HG02571 (cell line): ENCODE data around the gene RPE.

Source experiments
- ATAC-seq: cut with Tn5 transposase; IDR thresholded peaks from one replicate; pipeline ENCODE4 v1.9.1; 2021; ENCODE audit warnings: mild to moderate bottlenecking, moderate library complexity; ENCODE audit not compliant: unreplicated experiment

RPE gene

GRCh38 chr2:210000464-210001324 lies 1.7 kb upstream of the RPE start:
- ATAC-seq, result no peak

DNA sequence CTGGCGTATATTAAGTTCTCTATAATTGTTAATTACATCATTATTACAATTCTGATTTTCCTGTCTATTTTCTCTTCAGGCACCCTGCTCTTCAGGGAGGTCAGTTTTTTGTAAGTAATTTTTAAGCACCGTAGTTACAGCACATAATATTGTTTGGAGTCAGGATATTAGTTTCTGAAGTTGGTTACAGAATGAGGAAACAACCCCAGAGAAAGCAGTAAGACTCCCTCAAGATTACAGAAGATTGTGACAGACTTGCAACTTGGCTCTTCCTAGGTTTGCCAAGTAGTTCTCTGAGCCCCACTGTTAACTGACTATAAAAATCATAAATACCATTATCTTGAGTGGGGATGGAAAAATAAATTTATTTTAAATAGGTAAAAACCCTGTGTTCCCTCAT lies 921 bp downstream of the RPE start:
- no peak for ATAC-seq

DNA sequence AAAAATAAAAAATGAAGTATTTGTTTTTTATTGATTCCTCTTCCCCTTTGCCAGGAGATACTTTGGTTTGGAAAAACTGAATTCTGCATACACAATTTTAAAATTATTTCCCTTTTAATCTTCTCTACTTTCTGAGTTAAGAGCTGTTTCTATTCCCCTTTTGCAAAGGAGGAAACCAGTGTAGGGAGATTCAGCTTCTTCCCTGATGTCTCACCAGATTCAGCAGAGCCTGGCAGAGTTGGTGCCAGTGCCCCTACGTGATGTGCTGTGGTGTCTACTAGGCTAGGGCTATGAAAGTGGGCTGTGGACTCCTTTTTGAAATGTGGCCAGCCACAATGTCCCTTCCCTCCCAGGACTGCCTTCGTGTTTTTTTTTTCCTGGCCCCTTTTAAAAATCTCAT lies 2.4 kb downstream of the RPE start:
- ATAC-seq, result no peak

- no peak for ATAC-seq
These were observed 5.5 kb downstream of the RPE start for GRCh38 chr2:210007895-210008294.

- ATAC-seq, result no peak
These were observed 6.7 kb downstream of the RPE start for GRCh38 chr2:210009126-210009525.

DNA sequence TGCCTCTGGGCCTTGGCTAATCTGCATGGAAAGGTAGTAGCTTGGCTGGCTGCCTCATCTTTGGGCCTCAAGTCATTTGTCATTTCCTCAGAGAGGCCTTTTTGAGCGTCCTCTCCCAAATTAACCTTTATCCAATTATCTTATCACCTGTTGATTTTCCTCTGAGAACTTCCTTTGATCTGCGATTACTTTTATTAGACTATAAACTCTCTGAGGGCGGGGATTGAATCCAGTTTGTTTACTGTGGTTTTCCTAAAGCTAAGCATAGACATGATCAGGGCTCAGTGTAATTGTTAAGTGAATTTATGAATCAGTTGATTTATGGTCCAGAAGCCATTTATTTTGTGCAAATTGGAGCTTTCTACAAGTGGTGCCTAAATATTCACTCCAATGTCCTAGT lies 7.5 kb downstream of the RPE start:
- ATAC-seq, result no peak

DNA sequence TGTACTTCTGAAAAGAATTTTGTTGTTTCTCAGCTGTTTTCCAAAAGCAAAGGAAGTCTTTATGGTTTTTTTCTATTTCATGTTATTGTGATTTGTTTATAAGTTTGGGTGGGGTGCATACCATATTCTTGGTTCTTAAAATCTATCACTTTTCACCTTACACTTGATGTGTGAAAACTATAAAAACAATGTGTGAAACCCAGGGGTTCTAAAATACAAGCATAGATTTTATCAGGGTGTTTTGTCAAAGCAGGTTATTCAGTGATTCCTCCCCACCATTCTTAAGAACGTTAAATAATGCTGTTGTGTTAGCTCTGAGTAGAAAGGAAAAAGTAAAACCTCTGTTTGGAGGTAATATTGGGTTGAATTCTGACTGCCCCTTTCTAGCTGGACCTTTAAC lies 17.7 kb downstream of the RPE start:
- no peak for ATAC-seq

DNA sequence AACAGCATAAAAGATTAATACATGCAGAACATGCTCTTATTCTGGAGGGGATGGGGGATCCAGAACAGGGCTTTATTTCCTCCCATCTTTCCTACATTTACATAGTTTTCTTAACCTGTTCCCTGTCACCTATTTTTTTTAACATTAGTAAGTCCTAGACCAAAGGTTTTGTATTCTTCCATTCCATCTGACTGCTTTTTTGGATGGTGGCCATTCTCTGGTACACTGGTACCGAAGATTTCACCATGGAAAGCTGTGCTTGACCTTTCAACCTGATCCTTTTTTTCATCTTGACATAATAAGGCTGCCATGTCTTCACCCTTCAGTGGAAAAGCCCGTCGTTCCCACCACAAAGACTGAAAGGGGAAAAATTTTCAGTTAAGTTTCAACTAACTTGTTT lies 20.4 kb downstream of the RPE start:
- no peak for ATAC-seq

DNA sequence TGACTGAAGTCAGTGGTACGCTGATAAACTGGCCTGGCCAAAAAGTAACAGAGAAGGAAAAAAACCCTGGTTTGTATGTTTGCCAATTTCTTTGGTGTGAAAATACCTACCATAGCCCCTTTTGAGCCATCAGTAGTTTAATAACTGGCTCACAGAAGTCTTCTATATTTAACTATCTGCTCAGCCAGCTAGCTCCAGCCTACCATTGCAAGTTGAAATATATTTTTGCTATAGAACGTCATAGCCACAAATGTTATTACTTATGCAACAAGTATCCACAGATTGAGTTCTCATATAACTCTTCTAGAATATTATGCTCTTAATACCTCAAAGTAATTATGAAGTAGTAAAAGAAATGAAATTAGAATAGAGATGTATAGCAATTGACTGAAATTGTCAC lies 25.2 kb downstream of the RPE start:
- no peak for ATAC-seq

DNA sequence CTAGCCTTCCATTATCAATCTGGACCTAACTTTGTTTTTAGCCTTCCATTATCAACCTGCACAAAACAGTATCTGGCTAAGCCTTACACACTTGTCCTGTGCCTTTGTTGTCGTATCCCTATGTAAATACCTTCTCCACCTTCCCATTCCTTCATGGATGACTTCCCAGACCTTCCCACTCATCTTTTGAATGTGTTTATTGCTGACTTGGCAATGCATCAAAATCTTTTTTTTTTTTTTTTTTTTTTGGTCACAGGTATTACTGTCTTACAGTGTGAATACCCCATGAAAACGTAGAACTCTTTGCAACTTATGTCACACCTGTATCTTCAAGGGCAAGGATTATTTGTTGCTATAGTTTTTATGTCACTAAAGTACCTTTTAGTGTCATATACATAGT lies 25.7 kb downstream of the RPE start:
- ATAC-seq, result no peak

- ATAC-seq, result no peak
These were observed 31.7 kb downstream of the RPE start for GRCh38 chr2:210034087-210034683.

DNA sequence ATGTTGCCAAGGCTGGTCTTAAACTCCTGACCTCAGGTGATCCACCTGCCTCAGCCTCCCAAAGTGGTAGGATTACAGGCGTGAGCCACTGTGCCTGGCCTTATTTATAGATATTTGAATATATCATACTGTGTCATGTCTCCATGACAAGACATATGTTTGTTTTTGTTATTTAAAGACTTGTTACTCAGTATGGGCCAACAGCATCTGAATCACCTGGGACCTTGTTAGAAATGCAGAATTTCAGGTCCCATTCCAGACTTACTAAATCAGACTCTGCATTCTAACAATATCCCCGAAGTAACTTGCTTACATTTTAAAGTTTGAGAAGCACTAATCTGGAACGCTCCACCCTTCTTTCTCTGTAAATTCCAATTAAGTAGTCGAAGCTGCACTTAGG lies 33.2 kb downstream of the RPE start:
- ATAC-seq, result no peak

DNA sequence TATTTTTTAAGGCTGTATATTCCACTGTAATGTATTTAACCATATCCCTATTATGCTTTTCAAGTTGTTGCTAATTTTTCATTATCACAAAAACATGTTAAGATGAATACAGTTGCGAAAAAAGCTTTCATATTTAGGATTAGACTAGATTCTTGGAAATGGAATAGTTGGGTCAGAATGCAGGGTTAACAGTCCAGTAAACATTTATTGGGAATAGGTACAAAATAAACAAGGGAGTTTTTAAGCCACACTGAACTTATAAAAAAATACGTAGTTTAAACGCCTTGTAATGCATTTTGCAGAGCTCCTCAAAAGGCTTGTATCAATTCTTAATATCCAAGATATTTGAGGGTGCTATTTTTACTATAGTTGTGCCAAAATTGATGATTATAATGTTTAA lies 35.6 kb downstream of the RPE start:
- ATAC-seq, result no peak

DNA sequence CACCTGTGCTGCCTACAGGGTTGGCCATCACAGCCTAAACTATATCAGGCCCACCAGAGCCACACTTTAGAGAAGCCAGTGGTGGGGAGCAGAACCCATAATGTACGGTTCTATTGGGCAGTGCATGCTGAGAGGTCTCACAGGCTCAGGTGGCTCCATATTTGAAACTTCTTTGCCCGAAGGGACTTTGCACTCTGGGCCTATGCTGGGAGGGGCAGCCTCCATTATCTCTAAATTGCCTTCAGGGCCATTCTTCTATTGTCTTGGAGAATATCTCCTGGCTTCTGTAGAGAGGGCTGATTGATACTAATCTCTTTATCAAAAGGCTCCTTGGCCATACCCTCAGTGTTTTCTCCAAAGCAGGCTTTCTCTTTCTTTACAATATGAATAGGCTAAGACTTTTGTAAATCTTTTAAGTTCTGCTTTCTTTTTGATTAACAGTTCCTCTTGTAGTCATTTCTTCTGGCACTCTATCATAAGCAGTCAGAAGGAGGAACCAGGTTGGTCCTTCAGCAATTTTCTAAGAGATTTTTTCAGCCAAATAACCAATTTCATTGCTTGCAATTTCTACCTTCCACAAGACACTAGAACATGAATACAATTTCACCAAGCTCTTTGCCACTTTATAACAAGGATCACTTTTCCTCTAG lies 44.5 kb downstream of the RPE start:
- no peak for ATAC-seq

GRCh38 chr2:210049831-210050230 lies 47.4 kb downstream of the RPE start:
- ATAC-seq, result no peak

GRCh38 chr2:210050885-210051284 lies 48.4 kb downstream of the RPE start:
- no peak for ATAC-seq

GRCh38 chr2:210054696-210055095 lies 52.3 kb downstream of the RPE start:
- no peak for ATAC-seq

DNA sequence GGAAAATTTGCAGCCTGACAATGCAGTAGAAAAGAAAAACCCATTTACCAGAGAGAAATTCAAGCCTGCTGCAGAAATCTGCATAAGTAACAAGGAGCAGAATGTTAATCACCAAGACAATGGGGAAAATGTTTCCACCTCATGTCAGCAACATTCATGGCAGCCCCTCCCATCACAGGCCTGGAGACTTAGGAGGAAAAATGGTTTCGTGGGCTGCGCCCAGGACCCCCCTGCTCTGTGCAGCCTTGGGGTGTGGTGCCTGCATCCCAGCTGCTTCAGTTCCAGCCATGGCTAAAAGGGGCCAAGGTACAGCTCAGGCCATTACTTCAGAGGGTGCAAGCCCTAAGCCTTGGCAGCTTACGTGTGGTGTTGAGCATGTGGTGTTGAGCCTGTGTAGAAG lies 53.4 kb downstream of the RPE start:
- ATAC-seq, result no peak

DNA sequence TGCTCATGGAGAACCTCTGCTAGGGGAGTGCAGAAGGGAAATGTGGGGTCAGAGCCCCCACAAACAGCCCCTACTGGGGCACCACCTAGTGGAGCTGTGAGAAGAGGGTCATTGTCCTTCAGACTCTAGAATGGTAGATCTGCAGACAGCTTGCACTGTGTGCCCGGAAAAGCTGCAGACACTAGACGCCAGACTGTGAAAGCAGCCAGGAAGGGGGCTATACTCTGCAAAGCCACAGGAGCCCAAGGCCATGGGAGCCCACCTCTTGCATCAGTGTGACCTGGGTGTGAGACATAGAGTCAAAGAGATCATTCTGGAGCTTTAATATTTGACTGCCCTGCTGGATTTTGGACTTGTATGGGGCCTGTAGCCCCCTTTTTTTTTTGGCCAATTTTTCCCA lies 60.9 kb downstream of the RPE start:
- ATAC-seq, result no peak
